HG02938 (cell line): Measurements from ENCODE around the gene KAT2A.

Experiments
- ATAC-seq: cut with Tn5 transposase; IDR thresholded peaks from one replicate; pipeline ENCODE4 v1.9.1; 2021; ENCODE audit warnings: mild to moderate bottlenecking, moderate library complexity; ENCODE audit not compliant: unreplicated experiment

KAT2A gene

DNA sequence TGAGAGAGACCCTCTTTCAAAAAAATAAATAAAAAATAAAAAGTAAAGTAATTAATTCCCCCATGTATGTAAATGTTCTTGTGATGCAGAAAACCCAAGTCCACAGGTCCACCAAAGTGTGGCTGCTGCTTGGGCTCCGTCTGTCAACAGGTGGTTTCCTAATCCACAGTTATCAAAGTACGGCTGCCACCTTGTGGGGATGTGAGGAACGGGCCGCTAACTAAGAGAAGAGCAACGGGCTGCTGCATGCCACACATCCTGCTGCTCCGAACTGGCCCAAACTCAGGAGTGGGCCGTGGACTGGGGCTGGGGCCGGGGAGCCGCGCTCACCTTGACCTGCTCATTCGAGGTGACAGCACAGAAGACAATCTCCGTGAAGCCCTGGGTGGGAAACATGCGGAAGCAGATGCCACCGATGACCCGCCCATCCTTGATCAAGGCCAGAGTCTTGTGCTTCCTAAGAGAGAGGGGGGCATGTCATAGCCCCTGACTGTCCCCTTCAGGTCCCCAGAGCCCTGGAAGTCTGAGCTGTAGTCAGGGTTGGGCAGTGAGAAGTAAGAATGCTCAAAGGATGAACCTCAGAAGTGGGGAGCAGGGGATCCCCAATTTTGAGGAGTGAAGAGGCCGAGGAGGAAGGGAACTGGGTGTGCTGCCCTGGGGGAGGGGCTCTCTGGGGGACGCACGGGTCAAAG lies 4.3 kb downstream of the KAT2A start:
- ATAC-seq = no peak

DNA sequence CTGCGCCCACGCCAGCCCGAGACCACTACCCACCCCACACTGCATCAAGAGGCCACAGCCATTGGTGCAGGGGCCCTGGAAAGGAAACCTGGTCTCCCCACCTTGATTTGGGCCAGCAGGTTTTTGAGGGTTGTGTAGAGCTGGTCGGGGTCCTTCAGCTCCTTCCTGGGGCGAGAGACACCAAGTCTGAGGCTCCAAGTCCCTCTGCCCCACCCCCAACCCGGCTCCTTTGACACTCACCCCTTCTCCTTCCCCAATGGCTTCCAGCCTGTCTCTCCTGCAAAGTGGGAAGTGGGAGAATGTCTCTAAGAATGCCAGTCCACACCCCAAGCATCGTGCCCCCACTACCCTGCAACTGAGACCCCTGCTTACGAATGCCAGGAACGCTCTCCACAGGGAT lies 7.0 kb downstream of the KAT2A start:
- no peak for ATAC-seq

DNA sequence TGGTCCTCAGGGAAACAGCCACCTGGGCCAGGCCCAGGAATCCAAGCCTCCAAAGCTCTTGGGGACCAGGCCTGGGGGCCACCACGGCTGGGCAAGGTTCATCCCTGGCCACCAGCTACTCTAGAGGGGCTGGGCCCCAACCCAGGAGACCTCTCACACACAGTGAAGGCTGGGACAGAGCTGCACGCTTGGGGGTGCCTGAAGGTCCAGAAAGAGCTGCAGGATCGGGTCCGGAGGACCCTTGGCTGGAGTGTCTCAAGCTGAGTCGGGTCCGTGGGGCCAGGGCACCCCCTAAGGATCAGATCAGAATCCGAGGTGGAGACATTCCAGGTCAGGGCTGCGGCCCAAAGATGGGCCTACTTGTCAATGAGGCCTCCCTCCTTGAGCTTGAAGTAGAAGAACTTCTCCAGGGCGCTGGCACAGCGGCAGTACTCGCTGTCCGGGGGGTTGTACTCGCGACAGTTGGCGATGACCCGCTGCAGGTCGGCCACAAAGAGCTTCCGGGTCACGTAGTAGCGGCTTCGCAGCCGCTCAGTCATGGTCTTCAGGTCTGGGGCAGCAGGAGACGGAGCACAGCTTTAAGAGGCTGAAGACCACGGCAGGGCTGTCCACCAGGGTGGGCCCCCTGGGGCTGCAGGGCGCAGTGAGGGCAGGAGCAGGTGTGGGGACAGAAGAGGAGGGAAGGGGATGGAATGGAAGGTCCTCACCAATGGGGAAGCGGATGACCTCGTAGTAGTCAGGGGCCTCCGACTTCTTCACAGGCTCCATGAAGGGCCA lies 7.7 kb downstream of the KAT2A start:
- no peak for ATAC-seq

DNA sequence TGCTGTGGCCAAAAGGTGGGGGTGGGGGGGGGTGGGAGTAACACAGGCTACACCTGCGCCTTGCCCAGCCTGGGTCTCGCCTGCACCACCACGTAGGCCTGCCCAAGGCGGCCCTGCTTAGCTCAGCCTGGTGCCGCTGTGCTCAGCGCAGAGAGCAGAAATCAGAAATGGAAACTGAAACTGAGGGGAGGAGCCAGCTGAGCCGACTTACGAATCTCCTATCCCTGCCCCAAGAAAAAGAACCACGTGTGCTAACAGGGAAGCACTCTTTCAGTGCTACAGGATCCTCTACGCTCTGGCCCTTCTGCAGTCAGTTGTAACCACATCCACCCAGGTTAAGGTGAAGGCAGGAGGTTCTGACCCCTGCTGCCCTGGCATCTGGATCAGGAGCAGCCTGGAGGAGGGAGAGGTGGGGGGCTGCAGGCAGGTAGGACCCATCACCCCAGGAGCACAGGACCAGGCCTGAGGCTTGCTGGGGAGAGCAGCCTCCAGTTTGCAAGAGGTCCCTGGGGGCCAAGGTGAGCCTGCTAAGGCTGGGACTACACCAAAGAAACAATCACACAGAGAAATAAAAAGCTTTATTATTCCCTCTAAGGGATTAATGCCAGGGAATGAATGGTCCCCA lies 8.5 kb downstream of the KAT2A start, which contains the start of gene DHX58:
TSS of gene DHX58 (minus strand) at position 163 of the 625 bp plus-strand sequence. CDS start 822 bp downstream, outside the sequence.
- ATAC-seq = peak; percentile 76

GRCh38 chr17:42111871-42112551 lies 9.2 kb downstream of the KAT2A start:
- ATAC-seq = peak; percentile 9

- no peak for ATAC-seq
Observed at GRCh38 chr17:42111265-42111636, 9.9 kb downstream of the KAT2A start.

DNA sequence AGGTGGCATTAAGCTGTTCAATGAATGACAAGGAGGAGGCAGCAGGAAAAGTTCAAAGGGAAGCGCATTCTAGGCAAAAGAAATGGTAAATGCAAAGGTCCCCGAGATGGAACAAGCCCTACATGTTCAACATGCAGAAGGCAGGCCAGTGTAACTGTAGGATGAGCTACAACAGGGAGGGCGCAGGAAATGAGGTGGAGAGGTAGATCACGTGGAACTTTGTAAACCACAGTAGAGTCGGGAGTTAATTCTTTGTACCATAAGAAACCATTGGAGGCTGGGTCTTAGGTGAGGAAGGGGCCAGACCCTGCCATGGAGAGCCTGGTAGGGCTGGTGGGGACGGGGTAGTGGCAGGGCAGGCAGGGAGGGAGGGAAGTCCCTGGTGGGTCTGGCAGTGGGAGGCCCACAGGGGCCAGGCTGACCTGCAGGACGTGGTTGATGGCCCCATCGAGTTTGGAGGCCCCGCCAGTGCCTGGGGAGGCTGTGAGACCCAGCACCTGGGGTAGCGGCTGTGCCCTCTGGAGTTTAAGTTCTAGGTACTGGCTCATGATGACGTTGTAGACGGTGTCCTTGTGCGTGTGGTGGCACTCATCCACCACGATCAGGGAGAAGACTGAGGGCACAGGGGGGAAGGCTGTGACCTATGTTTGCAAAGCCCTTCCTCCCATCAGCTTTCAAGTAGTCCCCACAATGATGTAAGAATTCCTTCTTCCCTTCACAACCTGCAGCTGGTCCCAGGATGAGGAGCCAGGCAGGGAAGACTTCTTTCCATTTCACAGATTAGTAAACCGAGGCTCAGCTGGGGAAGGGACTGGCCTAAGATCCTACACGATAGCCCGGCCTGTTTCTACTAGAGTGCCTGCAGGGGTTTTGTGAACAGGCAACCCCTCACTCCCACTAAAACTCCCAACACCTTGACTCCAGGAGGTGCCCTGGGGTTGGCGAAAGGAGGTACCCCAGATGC lies 10.6 kb downstream of the KAT2A start:
- ATAC-seq = no peak

GRCh38 chr17:42109086-42109485 lies 12.1 kb downstream of the KAT2A start:
- ATAC-seq = no peak

- peak; percentile 46 for ATAC-seq
Observed at GRCh38 chr17:42107597-42108576, 13.3 kb downstream of the KAT2A start.

DNA sequence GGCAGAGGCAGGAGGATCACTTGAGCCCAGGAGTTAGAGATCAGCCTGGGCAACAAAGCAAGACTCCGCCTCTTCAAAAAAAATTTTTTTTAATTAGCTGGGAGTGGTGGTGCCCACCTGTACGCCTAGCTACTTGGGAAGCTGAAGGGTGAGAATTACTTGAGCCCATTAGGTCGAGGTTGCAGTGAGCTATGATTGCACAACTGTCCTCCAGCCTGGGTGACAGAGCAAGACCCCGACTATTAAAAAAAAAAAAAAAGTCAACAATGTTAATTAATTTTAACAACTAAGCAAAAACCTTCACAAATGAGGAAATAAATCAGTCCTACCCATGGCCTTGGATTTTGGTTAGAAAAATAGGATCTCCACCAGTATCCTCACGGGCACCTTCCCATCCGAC lies 14.0 kb downstream of the KAT2A start:
- ATAC-seq = no peak

- ATAC-seq = no peak
Observed at GRCh38 chr17:42106009-42106408, 15.2 kb downstream of the KAT2A start.

DNA sequence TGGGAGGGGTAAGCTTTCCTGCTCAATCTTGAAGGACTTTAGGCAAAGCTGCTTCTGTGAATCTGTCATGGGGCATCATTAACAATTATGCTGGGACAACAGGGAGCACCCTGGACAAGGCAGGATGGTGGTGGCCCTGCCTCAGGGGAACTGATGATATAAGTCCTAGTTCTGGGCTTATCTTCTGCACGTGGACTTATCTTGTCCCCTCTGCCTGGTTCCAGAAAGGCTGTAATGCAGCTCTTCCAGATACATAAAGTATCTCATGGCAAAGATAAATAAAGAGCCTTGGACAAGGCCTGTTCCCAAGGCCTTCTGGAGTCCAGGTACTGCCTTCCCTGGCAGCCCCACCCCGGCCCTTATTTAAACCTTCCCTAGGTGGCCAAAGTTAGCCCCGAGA lies 16.9 kb downstream of the KAT2A start:
- ATAC-seq = no peak

- no peak for ATAC-seq
Observed at GRCh38 chr17:42103221-42103954, 17.8 kb downstream of the KAT2A start.

DNA sequence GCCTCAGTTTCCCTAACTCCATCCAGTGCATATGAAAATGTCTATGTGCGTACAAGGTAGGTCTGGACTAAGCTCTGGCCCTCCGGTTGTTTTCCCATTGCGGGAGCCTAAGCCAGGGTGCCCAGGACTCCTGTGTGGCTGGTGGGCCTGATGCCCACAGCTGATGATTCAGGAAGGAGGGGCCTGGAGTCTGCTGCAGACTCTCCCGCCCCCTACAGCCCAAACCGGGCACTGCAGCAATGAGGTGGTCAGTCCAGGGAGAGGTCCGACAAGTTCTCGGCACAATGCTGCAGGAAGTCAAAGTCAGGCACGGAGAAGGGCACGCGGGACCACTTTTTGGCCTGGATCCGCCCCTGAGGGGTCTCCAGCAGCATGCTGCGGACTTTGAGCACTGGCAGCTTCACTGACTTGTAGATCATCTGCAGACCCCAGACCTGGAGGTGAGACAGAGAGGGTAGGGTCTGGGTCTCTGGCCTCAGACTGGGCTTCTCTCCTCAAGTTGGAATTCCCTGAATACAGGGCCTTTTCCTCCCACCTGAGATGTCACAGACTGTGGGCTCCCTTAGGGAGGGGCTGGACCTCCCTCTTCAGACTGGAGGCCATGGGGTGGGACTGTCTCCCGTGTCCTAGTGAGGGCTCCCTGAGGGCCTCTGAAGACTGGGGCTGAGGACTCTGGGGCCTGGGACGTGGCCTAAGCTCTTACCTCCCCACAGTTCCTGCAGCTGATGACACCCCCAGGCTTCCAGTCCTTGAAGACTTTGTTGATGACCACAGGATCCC lies 19.5 kb downstream of the KAT2A start:
- ATAC-seq = no peak

GRCh38 chr17:42098730-42099399 lies 22.3 kb downstream of the KAT2A start:
- ATAC-seq = no peak

DNA sequence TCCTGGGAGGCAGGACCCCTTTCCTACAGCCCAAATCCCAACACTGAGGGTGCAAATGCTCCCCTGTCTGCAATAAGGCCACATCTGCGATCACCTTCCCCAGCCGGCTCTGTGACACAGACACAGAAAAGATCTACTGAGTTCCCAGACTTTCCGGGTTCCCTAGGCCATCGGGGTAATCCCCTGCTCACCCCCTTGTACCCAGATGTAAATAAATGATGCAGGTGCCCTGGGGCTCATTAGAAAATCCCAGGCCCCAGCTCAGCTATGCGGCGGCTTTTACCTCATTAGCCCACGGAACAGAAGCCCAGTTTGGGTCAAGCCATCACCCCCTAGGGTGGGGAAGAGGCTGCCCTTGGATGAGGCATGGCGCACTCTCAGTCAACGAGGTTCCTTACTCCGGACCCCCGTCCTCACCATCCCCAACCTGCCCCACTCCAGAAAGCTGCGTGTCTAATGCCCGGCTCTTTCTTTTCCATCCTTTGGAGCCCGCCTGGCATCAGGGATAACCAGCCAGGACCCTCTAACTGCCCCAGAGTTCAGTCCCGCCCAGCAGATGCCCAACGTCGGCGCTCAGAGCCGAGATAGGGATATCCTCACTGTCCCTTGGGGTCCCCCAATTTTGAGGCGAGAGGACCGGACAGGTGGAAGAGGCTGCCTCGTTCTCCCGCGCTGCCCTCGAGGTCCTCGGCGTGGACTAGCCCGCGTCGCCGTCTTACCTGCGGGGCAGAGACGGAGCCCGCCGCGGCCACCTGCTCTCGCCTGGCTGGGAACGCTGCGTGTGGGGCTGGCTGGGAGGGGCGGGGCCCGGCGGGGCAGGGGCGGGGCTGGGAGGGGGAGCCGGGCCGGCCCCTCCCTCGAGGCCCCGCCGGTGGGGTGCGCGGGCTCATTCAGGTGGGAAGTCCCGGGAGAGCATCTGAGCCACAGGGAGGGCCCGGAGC lies 23.2 kb downstream of the KAT2A start, which contains the start of gene ZNF385C:
TSS of gene ZNF385C (minus strand) at position 783 of the 941 bp plus-strand sequence. CDS start 35,417 bp downstream, outside the sequence.
- no peak for ATAC-seq
